ENCODE results near the gene SNX19. TPM values are rescaled to one million over a fixed set of nuclear protein-coding genes. Genes with fewer than 3 reads are reported as not detected.

Gene SNX19
- total and polyA plus RNA-seq, 2 experiments from 2014 or later: 5.2 to 30.0 TPM

GRCh38 chr11:130842001-130842400 is 74.3 kb downstream of the SNX19 start (continued):
- no peak for TF ChIP-seq CTCF (conservative IDR thresholded peaks at IDR 0.05; ENCODE audit: low read depth in 2 of 2)
- TF ChIP-seq CREB1 (CRISPR knock-in tag; IDR thresholded peaks at IDR 0.05; ENCODE audit: low read depth): no peak
- TF ChIP-seq EZH2 (IDR thresholded peaks at IDR 0.05; ENCODE audit: low read depth, unreplicated experiment): no peak
- TF ChIP-seq NANOG (IDR thresholded peaks at IDR 0.05; ENCODE audit: borderline replicate concordance): no peak
- no peak for TF ChIP-seq ZNF114 (CRISPR knock-in tag; IDR thresholded peaks at IDR 0.05)
- no peak for TF ChIP-seq ETS1 (IDR thresholded peaks at IDR 0.05)
- no peak for TF ChIP-seq STAT1 (IDR thresholded peaks at IDR 0.05; ENCODE audit: unreplicated experiment)
- TF ChIP-seq JUNB (IDR thresholded peaks at IDR 0.05; ENCODE audit: unreplicated experiment): no peak

GRCh38 chr11:130840679-130841078 is 75.6 kb downstream of the SNX19 start:
- Histone ChIP-seq H3F3A (replicated peaks; ENCODE audit: low read depth) (no peaks in the 10 kb centered on the region), H3K4me3 (no peak overlapping the region), H2AFZ (no peak overlapping the region), H3K79me2 (replicated peaks; ENCODE audit: insufficient read depth) (no peaks in the 10 kb centered on the region), H3K9me2 (ENCODE audit: insufficient read depth) (no peaks in the 10 kb centered on the region), H3K4me2 (no peak overlapping the region), H3K27ac (ENCODE audit: low read depth) (no peak overlapping the region), H3K4me1 (ENCODE audit: insufficient read depth) (no peaks in the 10 kb centered on the region), H4K20me1 (replicated peaks; ENCODE audit: insufficient read depth) (no peaks in the 10 kb centered on the region), H3K36me3 (ENCODE audit: insufficient read depth) (no peaks in the 10 kb centered on the region), H3K27me3 (ENCODE audit: insufficient read depth) (no peaks in the 10 kb centered on the region)
- H3K27ac Mint-ChIP-seq: no peak overlapping the region
- TF ChIP-seq ZNF114 (CRISPR knock-in tag; IDR thresholded peaks at IDR 0.05) (no peak), STAT1 (IDR thresholded peaks at IDR 0.05; ENCODE audit: unreplicated experiment) (no peak)
- no peaks in the 10 kb centered on the region for H3K36me3 Mint-ChIP-seq (ENCODE audit: low read depth)
- peaks cover 2% of the 10 kb centered on the region; the same call in 2 of the 3 replicates for H3K4me1 Mint-ChIP-seq
- no peak for ATAC-seq
- no peak overlapping the region for H3K4me3 Mint-ChIP-seq
- DNase-seq (ENCODE audit: low spot score): no peak
- H3K27me3 Mint-ChIP-seq (ENCODE audit: insufficient read depth, low read depth, poor library complexity): peaks cover 5% of the 10 kb centered on the region
- no peaks in the 10 kb centered on the region for H3K9me3 Mint-ChIP-seq

GRCh38 chr11:130839981-130840666 is 76.2 kb downstream of the SNX19 start:
- Histone ChIP-seq H3K4me1 (ENCODE audit: insufficient read depth) (no peaks in the 10 kb centered on the region), H4K20me1 (replicated peaks; ENCODE audit: insufficient read depth) (no peaks in the 10 kb centered on the region), H3K79me2 (replicated peaks; ENCODE audit: insufficient read depth) (no peaks in the 10 kb centered on the region), H3K27ac (ENCODE audit: low read depth) (no peak overlapping the region), H2AFZ (no peak overlapping the region), H3K27me3 (ENCODE audit: insufficient read depth) (no peaks in the 10 kb centered on the region), H3K4me2 (no peak overlapping the region), H3K9me2 (ENCODE audit: insufficient read depth) (no peaks in the 10 kb centered on the region), H3F3A (replicated peaks; ENCODE audit: low read depth) (no peaks in the 10 kb centered on the region), H3K36me3 (ENCODE audit: insufficient read depth) (no peaks in the 10 kb centered on the region), H3K4me3 (no peak overlapping the region)
- ATAC-seq: no peak
- Mint-ChIP-seq H3K4me3 (no peak overlapping the region), H3K27ac (no peak overlapping the region), H3K27me3 (ENCODE audit: insufficient read depth, low read depth, poor library complexity) (peaks cover 5% of the 10 kb centered on the region), H3K4me1 (peaks cover 2% of the 10 kb centered on the region; the same call in 2 of the 3 replicates), H3K9me3 (no peaks in the 10 kb centered on the region), H3K36me3 (ENCODE audit: low read depth) (no peaks in the 10 kb centered on the region)
- DNase-seq (ENCODE audit: low spot score): no peak
- no peak for TF ChIP-seq CREB1 (CRISPR knock-in tag; IDR thresholded peaks at IDR 0.05; ENCODE audit: low read depth)
- no peak for TF ChIP-seq ZNF462 (CRISPR knock-in tag; IDR thresholded peaks at IDR 0.05)
- no peak for TF ChIP-seq EZH2phosphoT487 (IDR thresholded peaks at IDR 0.05; ENCODE audit: unreplicated experiment)
- TF ChIP-seq POLR2AphosphoS5 (IDR thresholded peaks at IDR 0.05; ENCODE audit: low read depth): no peak

Measured in GM23338 (cell line).